SK-N-SH treated with all-trans-retinoic acid at 6 μM for 48 hours (cell line): ENCODE data around the gene TIMM10B.

ENCODE experiments used
- ARNTL ChIP-seq: fragments of 450-650 bp; formaldehyde crosslinking; IDR thresholded peaks from 2 replicates; pipeline ENCODE4 v1.5.0; 2020; ENCODE audit warnings: low read depth, mild to moderate bottlenecking, moderate library complexity, borderline replicate concordance
- CSRNP3 ChIP-seq: fragments of 250-450 bp; sonication (Bioruptor Pico); IDR thresholded peaks from 2 replicates; pipeline ENCODE4 v1.5.1; 2021; ENCODE audit warnings: mild to moderate bottlenecking, moderate library complexity
- PATZ1 ChIP-seq: fragments of 250-450 bp; sonication (Bioruptor Pico); IDR thresholded peaks from 2 replicates; pipeline ENCODE4 v1.8.0; 2020; ENCODE audit warnings: mild to moderate bottlenecking, moderate library complexity, borderline replicate concordance

- no peak for TF ChIP-seq ARNTL (CRISPR knock-in tag)
- TF ChIP-seq PATZ1 (CRISPR knock-in tag): no peak
- no peak for TF ChIP-seq CSRNP3 (CRISPR knock-in tag)
Observed at GRCh38 chr11:6437993-6438392, 43.3 kb upstream of the TIMM10B start.
